OCI-LY1 (cell line): ENCODE measurements around the gene KIRREL3.

Experiments
- H2AFZ ChIP-seq: fragments of 200-600 bp; sonication (generic), shearing (Covaris generic); 2 replicates; pipeline ENCODE4 v1.6.0; 2014; ENCODE audit warnings: antibody characterized with exemption, mild to moderate bottlenecking, low read length
- H3F3A ChIP-seq: fragments of 200-600 bp; sonication (generic), shearing (Covaris generic); 2 replicates; pipeline ENCODE4 v1.6.0; 2014; ENCODE audit warnings: mild to moderate bottlenecking, antibody characterized with exemption, low read length, moderate library complexity; ENCODE audit not compliant: insufficient read depth
- H3K27ac ChIP-seq: fragments of 200-600 bp; sonication (generic); 2 replicates; pipeline ENCODE4 v1.5.1; 2014; ENCODE audit warnings: low read length, mixed run types, mild to moderate bottlenecking, low read depth; ENCODE audit not compliant: poor library complexity, severe bottlenecking
- H3K27me3 ChIP-seq: fragments of 200-600 bp; sonication (generic); 2 replicates; pipeline ENCODE4 v1.6.0; 2014; ENCODE audit warnings: antibody characterized with exemption, mild to moderate bottlenecking, low read length, moderate library complexity; ENCODE audit not compliant: insufficient read depth
- H3K36me3 ChIP-seq: fragments of 200-600 bp; sonication (generic); 2 replicates; pipeline ENCODE4 v1.6.1; 2014; ENCODE audit warnings: mild to moderate bottlenecking, antibody characterized with exemption, low read length, moderate library complexity, mixed read lengths; ENCODE audit not compliant: insufficient read depth
- H3K4me1 ChIP-seq: fragments of 200-600 bp; sonication (generic); 2 replicates; pipeline ENCODE4 v1.5.1; 2014; ENCODE audit warnings: mild to moderate bottlenecking, low read length, moderate library complexity; ENCODE audit not compliant: insufficient read depth, severe bottlenecking
- H3K4me2 ChIP-seq: fragments of 200-600 bp; sonication (generic), shearing (Covaris generic); 2 replicates; pipeline ENCODE4 v1.6.1; 2014; ENCODE audit warnings: low read length
- H3K4me3 ChIP-seq: fragments of 200-600 bp; sonication (generic); 2 replicates; pipeline ENCODE4 v1.5.1; 2014; ENCODE audit warnings: low read length, low read depth, mild to moderate bottlenecking, mixed read lengths; ENCODE audit not compliant: poor library complexity, severe bottlenecking
- H3K79me2 ChIP-seq: fragments of 200-600 bp; shearing (Covaris generic); 2 replicates; pipeline ENCODE4 v1.6.1; 2016; ENCODE audit warnings: mixed run types, low read length, mixed read lengths; ENCODE audit not compliant: insufficient read depth
- H3K9ac ChIP-seq: fragments of 200-600 bp; sonication (generic), shearing (Covaris generic); 2 replicates; pipeline ENCODE4 v1.6.1; 2014; ENCODE audit warnings: mild to moderate bottlenecking, low read length, mixed read lengths
- H3K9me2 ChIP-seq: fragments of 200-600 bp; sonication (generic), shearing (Covaris generic); 2 replicates; pipeline ENCODE4 v1.6.1; 2014; ENCODE audit warnings: low read depth, mild to moderate bottlenecking, low read length, mixed read lengths
- H3K9me3 ChIP-seq: fragments of 200-600 bp; shearing (Covaris generic); 2 replicates; pipeline ENCODE4 v1.6.1; 2014; ENCODE audit warnings: low read length, mixed read lengths
- H4K20me1 ChIP-seq: fragments of 200-600 bp; sonication (generic), shearing (Covaris generic); 2 replicates; pipeline ENCODE4 v1.6.0; 2016; ENCODE audit warnings: mild to moderate bottlenecking, low read length; ENCODE audit not compliant: insufficient read depth
- EZH2 ChIP-seq: fragments of 200-600 bp; sonication (generic), shearing (Covaris generic); IDR thresholded peaks from 2 replicates; pipeline ENCODE4 v1.8.0; 2017; ENCODE audit warnings: borderline replicate concordance, mixed run types, mild to moderate bottlenecking, antibody characterized with exemption, low read length, moderate library complexity, mixed read lengths
- TF ChIP-seq, protein P1 (sequence below): fragments of 200-600 bp; sonication (generic), shearing (Covaris generic); IDR thresholded peaks from 2 replicates; pipeline ENCODE4 v1.5.1; 2017; ENCODE audit warnings: mild to moderate bottlenecking, antibody characterized with exemption, low read length, moderate library complexity, mixed read lengths

KIRREL3 gene

DNA sequence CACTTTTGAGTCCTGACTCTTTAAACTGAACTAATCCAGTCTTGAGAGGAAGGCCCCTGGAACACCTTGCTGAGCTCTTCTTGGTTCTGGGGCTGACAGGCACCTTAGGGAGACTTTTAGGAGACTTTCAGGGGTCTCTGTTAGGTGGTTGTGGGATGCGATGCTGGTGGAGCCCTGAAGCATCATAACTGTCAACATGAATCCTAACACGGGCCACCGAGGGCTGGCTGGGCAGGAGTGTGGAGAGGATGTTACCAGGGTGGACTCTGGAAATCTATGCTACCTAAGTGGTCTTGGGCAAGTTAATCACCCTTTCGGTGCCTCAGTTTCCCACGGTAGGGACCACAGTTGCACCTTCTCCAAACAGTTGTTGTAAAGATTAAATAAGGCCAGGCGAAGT, 538.6 kb downstream of the KIRREL3 start:
- no peaks in the 10 kb centered on the region for H3K9me2 ChIP-seq
- H3K4me1 ChIP-seq = peaks cover 11% of the 10 kb centered on the region
- TF ChIP-seq EZH2 = no peak
- TF ChIP-seq, protein P1, sequence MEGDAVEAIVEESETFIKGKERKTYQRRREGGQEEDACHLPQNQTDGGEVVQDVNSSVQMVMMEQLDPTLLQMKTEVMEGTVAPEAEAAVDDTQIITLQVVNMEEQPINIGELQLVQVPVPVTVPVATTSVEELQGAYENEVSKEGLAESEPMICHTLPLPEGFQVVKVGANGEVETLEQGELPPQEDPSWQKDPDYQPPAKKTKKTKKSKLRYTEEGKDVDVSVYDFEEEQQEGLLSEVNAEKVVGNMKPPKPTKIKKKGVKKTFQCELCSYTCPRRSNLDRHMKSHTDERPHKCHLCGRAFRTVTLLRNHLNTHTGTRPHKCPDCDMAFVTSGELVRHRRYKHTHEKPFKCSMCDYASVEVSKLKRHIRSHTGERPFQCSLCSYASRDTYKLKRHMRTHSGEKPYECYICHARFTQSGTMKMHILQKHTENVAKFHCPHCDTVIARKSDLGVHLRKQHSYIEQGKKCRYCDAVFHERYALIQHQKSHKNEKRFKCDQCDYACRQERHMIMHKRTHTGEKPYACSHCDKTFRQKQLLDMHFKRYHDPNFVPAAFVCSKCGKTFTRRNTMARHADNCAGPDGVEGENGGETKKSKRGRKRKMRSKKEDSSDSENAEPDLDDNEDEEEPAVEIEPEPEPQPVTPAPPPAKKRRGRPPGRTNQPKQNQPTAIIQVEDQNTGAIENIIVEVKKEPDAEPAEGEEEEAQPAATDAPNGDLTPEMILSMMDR = no peak
- H3K36me3 ChIP-seq = no peaks in the 10 kb centered on the region
- no peaks in the 10 kb centered on the region for H3F3A ChIP-seq
- H3K9ac ChIP-seq = no peak overlapping the region
- H2AFZ ChIP-seq = no peak overlapping the region
- H3K79me2 ChIP-seq = no peaks in the 10 kb centered on the region
- no peak overlapping the region for H3K27ac ChIP-seq
- no peak overlapping the region for H3K4me2 ChIP-seq
- no peaks in the 10 kb centered on the region for H4K20me1 ChIP-seq
- H3K9me3 ChIP-seq = no peaks in the 10 kb centered on the region
- no peaks in the 10 kb centered on the region for H3K27me3 ChIP-seq
- H3K4me3 ChIP-seq = no peak overlapping the region

DNA sequence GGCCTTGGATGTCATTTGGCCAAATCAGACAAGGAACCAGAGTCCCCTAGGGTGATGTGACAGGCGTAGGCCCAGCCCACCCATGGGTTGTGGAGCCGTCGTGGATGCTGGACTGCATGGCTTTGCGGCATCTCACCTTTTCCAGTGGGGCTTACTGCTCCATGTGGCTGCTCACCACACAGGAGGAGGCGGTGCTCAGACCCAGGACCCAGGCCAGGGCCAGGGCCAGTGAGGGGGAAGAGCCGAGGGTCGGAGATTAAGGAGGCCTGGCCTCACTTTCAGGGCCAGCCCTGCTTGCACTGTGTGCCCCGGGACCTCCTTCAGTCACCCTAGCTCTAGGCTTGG, 539.5 kb downstream of the KIRREL3 start:
- Histone ChIP-seq H3F3A (no peaks in the 10 kb centered on the region), H3K79me2 (no peaks in the 10 kb centered on the region), H3K4me1 (peaks cover 7% of the 10 kb centered on the region), H3K4me2 (no peak overlapping the region), H3K9me3 (no peaks in the 10 kb centered on the region), H2AFZ (no peak overlapping the region), H3K4me3 (no peak overlapping the region), H3K9ac (no peak overlapping the region), H3K27me3 (no peaks in the 10 kb centered on the region), H3K27ac (no peak overlapping the region), H3K36me3 (no peaks in the 10 kb centered on the region), H4K20me1 (no peaks in the 10 kb centered on the region), H3K9me2 (no peaks in the 10 kb centered on the region)
- TF ChIP-seq, protein P1 = no peak
- TF ChIP-seq EZH2 = no peak

DNA sequence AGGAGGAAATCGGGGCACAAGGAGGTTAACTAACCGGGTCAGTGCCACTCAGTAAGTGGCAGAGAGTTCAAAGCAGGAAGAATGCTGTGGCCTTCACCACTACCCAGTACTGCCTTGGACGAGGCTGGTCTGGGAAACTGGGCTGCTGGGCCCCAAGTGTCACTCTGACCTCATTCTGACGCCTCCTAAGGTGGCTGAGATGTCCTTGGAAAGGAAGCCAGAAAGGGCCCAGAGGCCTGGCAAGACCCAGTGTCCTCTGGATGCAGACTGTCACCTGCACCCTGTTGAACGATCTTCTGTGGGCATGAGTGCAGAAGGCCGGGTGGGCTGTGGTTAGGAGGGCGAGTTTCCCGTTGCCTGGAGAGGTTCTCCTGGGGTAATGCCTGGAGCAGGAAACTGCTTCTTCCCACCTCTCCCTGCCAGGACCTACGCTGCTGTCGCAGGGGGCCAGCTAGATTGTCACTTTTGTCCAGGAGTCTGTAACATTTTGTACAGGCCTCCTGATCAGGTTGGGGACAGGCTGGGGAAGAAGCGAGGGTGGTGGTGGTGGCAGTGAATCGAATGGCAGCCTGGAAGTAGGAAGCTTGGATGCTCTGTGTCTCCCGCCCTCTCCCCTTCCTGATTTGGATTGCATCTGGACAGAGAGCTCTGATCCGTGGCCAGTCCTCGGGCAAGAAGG, 540.0 kb downstream of the KIRREL3 start:
- no peak overlapping the region for H3K4me2 ChIP-seq

More for the DNA sequence above, 540.0 kb downstream of the KIRREL3 start:
- H3K9me3 ChIP-seq = no peaks in the 10 kb centered on the region
- H3K4me1 ChIP-seq = peaks cover 2% of the 10 kb centered on the region
- no peak overlapping the region for H3K4me3 ChIP-seq
- no peaks in the 10 kb centered on the region for H3K27me3 ChIP-seq
- no peaks in the 10 kb centered on the region for H3K79me2 ChIP-seq
- H3K9ac ChIP-seq = no peak overlapping the region
- no peaks in the 10 kb centered on the region for H3K36me3 ChIP-seq
- H2AFZ ChIP-seq = no peak overlapping the region
- no peaks in the 10 kb centered on the region for H4K20me1 ChIP-seq
- no peak overlapping the region for H3K27ac ChIP-seq
- TF ChIP-seq EZH2 = no peak
- TF ChIP-seq, protein P1 = no peak
- H3F3A ChIP-seq = no peaks in the 10 kb centered on the region
- H3K9me2 ChIP-seq = no peaks in the 10 kb centered on the region
